HG02642 (cell line): ENCODE results near the gene RPAP3.

Experiments used
- ATAC-seq: cut with Tn5 transposase; IDR thresholded peaks from one replicate; pipeline ENCODE4 v1.9.1; 2021; ENCODE audit warnings: mild to moderate bottlenecking; ENCODE audit not compliant: unreplicated experiment, poor library complexity

Gene RPAP3

GRCh38 chr12:47705566-47706425 lies at the start of gene RPAP3:
Gene RPAP3, minus strand, starts transcription at chr12:47706030. Its CDS starts 3,190 bp downstream, at chr12:47702840.
- peak; percentile 86 for ATAC-seq

- peak; percentile 13 for ATAC-seq
Observed at GRCh38 chr12:47754881-47755280, 49.1 kb upstream of the RPAP3 start.

- ATAC-seq, result no peak
Observed at GRCh38 chr12:47754126-47754525, 48.3 kb upstream of the RPAP3 start.

- no peak for ATAC-seq
Observed at GRCh38 chr12:47753021-47754001, 47.5 kb upstream of the RPAP3 start.

GRCh38 chr12:47752552-47752951 lies 46.7 kb upstream of the RPAP3 start:
- ATAC-seq, result no peak

- ATAC-seq, result no peak
Observed at GRCh38 chr12:47752121-47752520, 46.3 kb upstream of the RPAP3 start.

GRCh38 chr12:47751561-47751960 lies 45.7 kb upstream of the RPAP3 start:
- ATAC-seq, result no peak

GRCh38 chr12:47750916-47751470 lies 45.2 kb upstream of the RPAP3 start:
- ATAC-seq, result no peak

GRCh38 chr12:47750229-47750798 lies 44.5 kb upstream of the RPAP3 start:
- no peak for ATAC-seq

GRCh38 chr12:47748899-47749298 lies 43.1 kb upstream of the RPAP3 start:
- no peak for ATAC-seq

GRCh38 chr12:47748507-47748828 lies 42.6 kb upstream of the RPAP3 start:
- ATAC-seq, result no peak

- ATAC-seq, result no peak
Observed at GRCh38 chr12:47747596-47748506, 42.0 kb upstream of the RPAP3 start.

- no peak for ATAC-seq
Observed at GRCh38 chr12:47747126-47747525, 41.3 kb upstream of the RPAP3 start.

GRCh38 chr12:47746523-47746922 lies 40.7 kb upstream of the RPAP3 start:
- no peak for ATAC-seq

GRCh38 chr12:47746073-47746472 lies 40.2 kb upstream of the RPAP3 start:
- no peak for ATAC-seq

GRCh38 chr12:47745485-47746041 lies 39.7 kb upstream of the RPAP3 start:
- no peak for ATAC-seq

GRCh38 chr12:47744778-47745436 lies 39.1 kb upstream of the RPAP3 start:
- no peak for ATAC-seq

- no peak for ATAC-seq
Observed at GRCh38 chr12:47744005-47744651, 38.3 kb upstream of the RPAP3 start.
